Measurements from ENCODE around the gene TMEM132C. TPM values are rescaled to one million over a fixed set of nuclear protein-coding genes. Genes with fewer than 3 reads are reported as not detected.

Gene TMEM132C
- total RNA-seq, 4 donors from 2014 or later = 0.13 to 7.6 (median 0.37) TPM

GRCh38 chr12:128621304-128621703, 354.3 kb downstream of the TMEM132C start:
- Histone ChIP-seq H3K27me3 (no peaks in the 10 kb centered on the region), H3K4me3 (no peak overlapping the region), H3K27ac (no peak overlapping the region), H3K9me3 (peaks cover 0 to 1% (median 0%) of the 10 kb centered on the region in 3 donors), H3K36me3 (no peaks in the 10 kb centered on the region), H3K4me1 (no peaks in the 10 kb centered on the region)
- intact Hi-C loops (cut with DNase I) = no loop called here
- TF ChIP-seq POLR2A (IDR thresholded peaks at IDR 0.05) (no peak), CTCF (IDR thresholded peaks at IDR 0.05) (no peak)
- no peak for DNase-seq
- WGBS, 2 donors = 83 to 85% methylated on average over 8 of the region's 8 CpGs

- H3K9me3 ChIP-seq = peaks cover 0 to 16% (median 0%) of the 10 kb centered on the region in 3 donors
- no peaks in the 10 kb centered on the region for H3K27me3 ChIP-seq
- TF ChIP-seq CTCF (IDR thresholded peaks at IDR 0.05) (no peak), POLR2A (IDR thresholded peaks at IDR 0.05) (no peak)
- no peak overlapping the region for H3K4me3 ChIP-seq
- H3K36me3 ChIP-seq = no peaks in the 10 kb centered on the region
- 78 to 80% methylated on average over 6 of the region's 6 CpGs for WGBS, 2 donors
- DNase-seq = no peak
- intact Hi-C loops (cut with DNase I) = no loop called here
- H3K27ac ChIP-seq = no peak overlapping the region
- no peaks in the 10 kb centered on the region for H3K4me1 ChIP-seq
These were observed 356.8 kb downstream of the TMEM132C start for GRCh38 chr12:128623748-128624147.

- no peaks in the 10 kb centered on the region for H3K27me3 ChIP-seq
- no peak overlapping the region for H3K4me3 ChIP-seq
- no peak overlapping the region for H3K27ac ChIP-seq
- intact Hi-C loops (cut with DNase I) = no loop called here
- H3K4me1 ChIP-seq = no peaks in the 10 kb centered on the region
- no peak for DNase-seq
- 70 to 82% methylated on average over 6 of the region's 6 CpGs for WGBS, 2 donors
- no peak for TF ChIP-seq POLR2A (IDR thresholded peaks at IDR 0.05)
- TF ChIP-seq CTCF (IDR thresholded peaks at IDR 0.05) = no peak
- H3K36me3 ChIP-seq = no peaks in the 10 kb centered on the region
- peaks cover 0 to 20% (median 0%) of the 10 kb centered on the region in 3 donors for H3K9me3 ChIP-seq
These were observed 359.9 kb downstream of the TMEM132C start for GRCh38 chr12:128626808-128627320.

GRCh38 chr12:128627659-128628058, 360.7 kb downstream of the TMEM132C start:
- Histone ChIP-seq H3K4me3 (no peak overlapping the region), H3K9me3 (peaks cover 0 to 20% (median 0%) of the 10 kb centered on the region in 3 donors), H3K27me3 (no peaks in the 10 kb centered on the region), H3K4me1 (no peaks in the 10 kb centered on the region), H3K27ac (no peak overlapping the region), H3K36me3 (no peaks in the 10 kb centered on the region)
- intact Hi-C loops (cut with DNase I) = no loop called here
- TF ChIP-seq POLR2A (IDR thresholded peaks at IDR 0.05) (no peak), CTCF (IDR thresholded peaks at IDR 0.05) (no peak)
- 67 to 73% methylated on average over 3 to 5 of the region's 9 CpGs for WGBS, 2 donors
- no peak for DNase-seq

GRCh38 chr12:128629979-128630378, 363.0 kb downstream of the TMEM132C start:
- WGBS, 2 donors = 50 to 83% methylated on average over 1 to 3 of the region's 4 CpGs
- H3K27ac ChIP-seq = no peak overlapping the region
- H3K4me1 ChIP-seq = no peaks in the 10 kb centered on the region
- peaks cover 0 to 23% (median 0%) of the 10 kb centered on the region in 3 donors for H3K9me3 ChIP-seq
- DNase-seq = no peak
- intact Hi-C loops (cut with DNase I) = no loop called here
- H3K36me3 ChIP-seq = no peaks in the 10 kb centered on the region
- TF ChIP-seq POLR2A (IDR thresholded peaks at IDR 0.05) (no peak), CTCF (IDR thresholded peaks at IDR 0.05) (no peak)
- no peaks in the 10 kb centered on the region for H3K27me3 ChIP-seq
- H3K4me3 ChIP-seq = no peak overlapping the region

Measured in esophagus squamous epithelium (tissue), 5 donors.